Spleen (tissue), 11 donors: Measurements from ENCODE around the gene EIPR1. TPM values are rescaled to one million over a fixed set of nuclear protein-coding genes. Genes with fewer than 3 reads are reported as not detected.
"Not testable (repeated sequence)": the region's sequence is repeated elsewhere in the genome, so short reads cannot be mapped to it uniquely, and the experiment has no call there.

Source experiments
- DNase-seq: peaks from one replicate; pipeline ENCODE4 v3.0.0-alpha.2; 2020
- H3K27ac ChIP-seq, 8 donors: fragments of 200-600 bp; sonication (generic) in 7 of 8; 1 replicate in 4 of 8; 2 replicates in 4 of 8; pipeline versions ENCODE4 v1.5.0 to v1.8.0; 2016 to 2021; ENCODE audit warnings: inconsistent platforms in 4 of 8, mild to moderate bottlenecking in 4 of 8, moderate library complexity in 1 of 8
- H3K27me3 ChIP-seq, 7 donors: fragments of 200-600 bp; sonication (generic) in 6 of 7; replicated peaks in 1 of 7; 1 replicate in 4 of 7; 2 replicates in 3 of 7; pipeline versions ENCODE4 v1.5.0 to v1.8.0; 2016 to 2021; ENCODE audit warnings: inconsistent platforms in 3 of 7, mild to moderate bottlenecking in 1 of 7
- H3K36me3 ChIP-seq, 6 donors: fragments of 200-600 bp; sonication (generic) in 5 of 6; 1 replicate in 4 of 6; 2 replicates in 2 of 6; pipeline versions ENCODE4 v1.5.0 to v1.8.0; 2016 to 2021; ENCODE audit warnings: inconsistent platforms in 2 of 6
- H3K4me1 ChIP-seq, 6 donors: fragments of 200-600 bp; sonication (generic) in 5 of 6; 1 replicate in 3 of 6; 2 replicates in 3 of 6; pipeline versions ENCODE4 v1.5.0 to v1.8.0; 2016 to 2021; ENCODE audit warnings: inconsistent platforms in 3 of 6
- H3K4me3 ChIP-seq, 8 donors: fragments of 200-600 bp; sonication (generic) in 7 of 8; 1 replicate in 4 of 8; 2 replicates in 4 of 8; pipeline versions ENCODE4 v1.5.0 to v1.8.0; 2016 to 2021; ENCODE audit warnings: inconsistent platforms in 4 of 8, mild to moderate bottlenecking in 4 of 8, moderate library complexity in 2 of 8
- H3K9me3 ChIP-seq, 8 donors: fragments of 200-600 bp; sonication (generic) in 7 of 8; 1 replicate in 4 of 8; 2 replicates in 4 of 8; pipeline versions ENCODE4 v1.5.0 to v1.8.0; 2016 to 2021; ENCODE audit warnings: inconsistent platforms in 4 of 8
- CTCF ChIP-seq, 11 experiments: fragments of 200-600 bp in 7 of 11; fragments of 450-650 bp in 4 of 11; sonication (generic) in 4 of 11; IDR thresholded peaks in 8 of 11; conservative IDR thresholded peaks in 3 of 11; 1 replicate in 7 of 11; 2 replicates in 4 of 11; pipeline versions ENCODE4 v1.4.0 to v1.8.0; 2016 to 2021; ENCODE audit warnings: antibody characterized with exemption in 11 of 11, inconsistent platforms in 4 of 11, mild to moderate bottlenecking in 1 of 11
- POLR2A ChIP-seq, 3 donors: fragments of 450-650 bp; IDR thresholded peaks; one replicate each; pipeline ENCODE4 v1.5.1; 2017; ENCODE audit warnings: antibody characterized with exemption in 3 of 3, mild to moderate bottlenecking in 1 of 3
- POLR2AphosphoS5 ChIP-seq, 3 donors: sonication (generic); formaldehyde crosslinking; IDR thresholded peaks; one replicate each; pipeline ENCODE4 v1.5.1; 2017; ENCODE audit warnings: antibody characterized with exemption in 3 of 3
- WGBS, 5 donors: extraction: QIAGEN DNeasy Blood & Tissue Kit in 3 of 5; methylation state at CpG; one replicate each; pipeline versions ENCODE4 v1.1.5 to v1.1.7; 2013 to 2018; 5-methylcytosine and 5-hydroxymethylcytosine counted together
- intact Hi-C: fragments of 100-400 bp; cut with DNase I; formaldehyde crosslinking; loops from one replicate; pipeline ENCODE4 v1.15.0; 2023; ENCODE audit warnings: low total_unique reads
- polyA plus RNA-seq, 3 donors: library from polyadenylated mRNA; stranded (reverse); fragments of 200-250 nt; gene quantifications; one replicate each; pipeline ENCODE4 v1.2.1, GENCODE V29; 2013
- total RNA-seq, 7 donors: library from RNA; depleted of rRNA in 3 of 7; stranded (reverse); fragments of >200 nt in 3 of 7; fragmentation: NEBNext Ultra II Directional in 4 of 7; extraction: Animal tissue kit (Norgen Biotek cat#: 25700) in 4 of 7; gene quantifications; one replicate each; pipeline versions ENCODE4 v1.1.0 to v1.2.1, GENCODE V29; 2016 to 2021
- donor health status: healthy with polysubstance abuse.
- donor health status: DM: no; HTN: no; CAD: no; lungs with moderate emphysema.
- donor health status: DM: no; HTN: no; CAD: no.
- donor health status: Bipolar disorder and iron deficiency.
- donor health status: healthy.
- donor health status: DM: no; HTN: no; CAD: no.
- donor health status: DM: yes; HTN: yes; CAD: no.

The EIPR1 gene
- total and polyA plus RNA-seq, 10 donors = 16.1 to 60.1 (median 26.3) TPM

DNA sequence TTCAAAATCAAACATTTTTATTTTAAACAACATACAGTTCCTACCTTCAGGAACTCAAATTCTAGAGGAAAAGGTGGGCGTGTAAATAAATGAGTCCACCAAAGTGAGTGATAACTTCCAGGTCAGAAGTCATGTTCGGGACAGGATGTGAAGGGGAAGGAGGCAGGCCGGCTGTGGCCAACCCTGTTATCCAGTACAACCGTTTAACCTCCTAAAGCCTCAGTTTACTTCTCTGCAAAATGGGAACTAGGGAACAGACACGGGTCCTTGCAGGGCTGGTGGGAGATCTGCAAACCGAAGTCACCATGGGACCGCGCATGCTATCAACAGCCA is 373 bp downstream of the EIPR1 start:
- H3K4me3 ChIP-seq = peak overlapping the region; percentile 71 to 98 (median 92)
- peaks cover 0 to 11% (median 0%) of the 10 kb centered on the region in 8 donors for H3K9me3 ChIP-seq
- intact Hi-C loops = no loop called here
- H3K4me1 ChIP-seq = peaks cover 22 to 56% (median 46%) of the 10 kb centered on the region in 6 donors
- no peak for DNase-seq
- TF ChIP-seq POLR2AphosphoS5 (IDR thresholded peaks at IDR 0.05) (no peak), POLR2A (IDR thresholded peaks at IDR 0.05) (no peak), CTCF (IDR thresholded peaks at IDR 0.05 in 8 of 11, conservative IDR thresholded peaks at IDR 0.05 in 3 of 11) (no peak)
- H3K27ac ChIP-seq = peak overlapping the region; percentile 85 to 98 (median 90)
- H3K27me3 ChIP-seq = no peaks in the 10 kb centered on the region
- WGBS, 5 donors = 0 to 2% (median 1%) methylated on average over 6 to 8 of the region's 8 CpGs
- peaks cover 0 to 6% (median 1%) of the 10 kb centered on the region in 6 donors for H3K36me3 ChIP-seq

DNA sequence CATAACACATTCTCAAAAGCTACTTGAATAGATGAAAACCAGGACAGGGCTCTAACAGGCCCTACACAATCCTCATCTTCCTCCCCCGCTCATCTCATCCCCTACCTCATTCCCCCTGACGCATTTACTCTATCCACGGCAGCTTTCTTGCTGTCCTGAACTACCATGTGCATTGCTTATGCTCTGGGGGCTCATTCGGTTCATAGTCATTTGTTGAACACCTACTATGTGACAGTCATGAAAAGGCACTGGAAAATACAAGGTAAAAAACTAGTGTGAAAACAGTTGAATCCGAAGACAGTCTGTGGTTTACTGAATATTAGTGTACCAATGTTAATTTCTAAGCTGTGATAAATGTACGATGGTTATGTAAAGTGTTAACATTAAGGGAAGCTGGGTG is 797 bp downstream of the EIPR1 start:
- Histone ChIP-seq H3K36me3 (peaks cover 0 to 4% (median 0%) of the 10 kb centered on the region in 6 donors), H3K27ac (peak overlapping the region in 5 of 8 donors; percentile 89 to 98 (median 94)), H3K9me3 (peaks cover 0 to 11% (median 0%) of the 10 kb centered on the region in 8 donors), H3K27me3 (no peaks in the 10 kb centered on the region), H3K4me1 (peaks cover 22 to 55% (median 46%) of the 10 kb centered on the region in 6 donors), H3K4me3 (peak overlapping the region in 6 of 8 donors; percentile 80 to 98 (median 96))
- no peak for DNase-seq
- TF ChIP-seq CTCF (IDR thresholded peaks at IDR 0.05 in 8 of 11, conservative IDR thresholded peaks at IDR 0.05 in 3 of 11) = no peak
- TF ChIP-seq POLR2AphosphoS5 (IDR thresholded peaks at IDR 0.05) = no peak
- no peak for TF ChIP-seq POLR2A (IDR thresholded peaks at IDR 0.05)
- intact Hi-C loops = no loop called here
- whole genome bisulfite sequencing, 5 donors = 67 to 76% (median 70%) methylated on average over 6 of the region's 6 CpGs

DNA sequence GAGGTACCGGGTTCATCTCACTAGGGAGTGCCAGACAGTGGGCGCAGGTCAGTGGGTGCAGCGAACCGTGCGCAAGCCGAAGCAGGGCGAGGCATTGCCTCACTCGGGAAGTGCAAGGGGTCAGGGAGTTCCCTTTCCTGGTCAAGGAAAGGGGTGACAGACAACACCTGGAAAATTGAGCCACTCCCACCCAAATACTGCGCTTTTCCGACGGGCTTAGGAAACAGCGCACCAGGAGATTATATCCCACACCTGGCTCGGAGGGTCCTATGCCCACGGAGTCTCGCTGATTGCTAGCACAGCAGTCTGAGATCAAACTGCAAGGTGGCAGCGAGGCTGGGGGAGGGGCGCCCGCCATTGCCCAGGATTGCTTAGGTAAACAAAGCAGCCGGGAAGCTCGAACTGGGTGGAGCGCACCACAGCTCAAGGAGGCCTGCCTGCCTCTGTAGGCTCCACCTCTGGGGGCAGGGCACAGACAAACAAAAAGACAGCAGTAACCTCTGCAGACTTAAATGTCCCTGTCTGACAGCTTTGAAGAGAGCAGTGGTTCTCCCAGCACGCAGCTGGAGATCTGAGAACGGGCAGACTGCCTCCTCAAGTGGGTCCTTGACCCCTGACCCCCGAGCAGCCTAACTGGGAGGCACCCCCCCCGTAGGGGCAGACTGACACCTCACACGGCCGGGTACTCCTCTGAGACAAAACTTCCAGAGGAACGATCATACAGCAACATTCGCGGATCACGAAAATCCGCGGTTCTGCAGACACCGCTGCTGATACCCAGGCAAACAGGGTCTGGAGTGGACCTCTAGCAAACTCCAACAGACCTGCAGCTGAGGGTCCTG is 8.1 kb downstream of the EIPR1 start:
- intact Hi-C loops = not testable (repeated sequence)

DNA sequence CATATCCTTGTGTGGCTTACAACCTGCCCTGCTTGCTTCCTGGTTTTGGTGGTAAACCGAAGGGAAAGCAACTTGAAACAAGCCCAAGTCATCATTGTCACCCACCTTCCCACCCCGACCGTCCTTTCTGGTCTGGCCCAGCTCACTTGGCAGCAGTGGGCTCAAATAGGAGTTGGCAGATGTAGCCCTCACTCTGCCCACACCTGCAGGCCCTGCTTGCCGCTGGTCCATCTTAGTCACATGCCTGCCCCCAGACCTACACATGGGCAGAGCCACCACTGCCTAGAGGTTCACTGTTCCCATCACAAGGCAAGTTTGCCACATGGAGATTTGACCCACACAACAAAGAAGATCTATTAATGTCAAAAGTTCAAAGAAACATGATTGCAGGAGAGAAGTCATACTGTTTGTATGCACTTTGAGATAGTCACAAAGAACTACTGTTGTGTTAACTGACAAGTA is 9.3 kb downstream of the EIPR1 start:
- Histone ChIP-seq H3K36me3 (no peaks in the 10 kb centered on the region), H3K27me3 (no peaks in the 10 kb centered on the region), H3K9me3 (no peaks in the 10 kb centered on the region), H3K4me1 (peaks cover 0 to 10% (median 9%) of the 10 kb centered on the region in 6 donors), H3K27ac (no peak overlapping the region), H3K4me3 (no peak overlapping the region)
- TF ChIP-seq CTCF (IDR thresholded peaks at IDR 0.05 in 8 of 11, conservative IDR thresholded peaks at IDR 0.05 in 3 of 11) (no peak), POLR2A (IDR thresholded peaks at IDR 0.05) (no peak), POLR2AphosphoS5 (IDR thresholded peaks at IDR 0.05) (no peak)
- 92 to 99% (median 96%) methylated on average over 4 of the region's 4 CpGs for WGBS, 5 donors
- intact Hi-C loops = no loop called here
- DNase-seq = no peak

More for the DNA sequence above, 8.1 kb downstream of the EIPR1 start:
- not testable (repeated sequence) for H3K27ac ChIP-seq, H3K36me3 ChIP-seq, H3K27me3 ChIP-seq, DNase-seq, H3K4me3 ChIP-seq, H3K9me3 ChIP-seq
- peaks cover 0 to 10% (median 9%) of the 10 kb centered on the region in 6 donors for H3K4me1 ChIP-seq
- WGBS, 5 donors = 87 to 95% (median 89%) methylated on average over 25 to 33 of the region's 34 CpGs
